Measurements from ENCODE around the gene LRRC8E. TPM values are rescaled to one million over a fixed set of nuclear protein-coding genes. Genes with fewer than 3 reads are reported as not detected.

The LRRC8E gene
- polyA plus RNA-seq, 1 donor (not counting 4 experiments of a cell fraction or from before 2014, with no cell fraction given) = 13.5 TPM

- dilution Hi-C loops (cut with MboI; ENCODE audit: extremely low pct_ligation_motif_present, low sequenced_read_pairs) = no loop called here
Observed at GRCh38 chr19:7885818-7886217, 2.5 kb upstream of the LRRC8E start.

GRCh38 chr19:7887408-7888144, 734 bp upstream of the LRRC8E start:
- Histone ChIP-seq H3K79me2 (ENCODE audit: control insufficient read depth, insufficient read depth, low read length) (peaks cover 14% of the 10 kb centered on the region), H4K20me1 (ENCODE audit: control insufficient read depth, extremely low read depth, insufficient read depth, low read length) (no peaks in the 10 kb centered on the region), H3K27ac (ENCODE audit: control insufficient read depth, insufficient read depth, low read length) (no peak overlapping the region), H3K9ac (ENCODE audit: control insufficient read depth, extremely low read depth, insufficient read depth, low read length) (peak overlapping the region; percentile 88), H3K9me3 (ENCODE audit: control insufficient read depth, low read depth, low read length) (no peaks in the 10 kb centered on the region), H3K27me3 (ENCODE audit: control insufficient read depth, extremely low read depth, insufficient read depth, low read length) (no peaks in the 10 kb centered on the region), H3K4me1 (ENCODE audit: control insufficient read depth, extremely low read depth, insufficient read depth, low read length) (peaks cover 10% of the 10 kb centered on the region), H2AFZ (ENCODE audit: control insufficient read depth, low read length) (no peak overlapping the region), H3K9me1 (ENCODE audit: control insufficient read depth, extremely low read depth, insufficient read depth, low read length) (no peaks in the 10 kb centered on the region), H3K4me3 (ENCODE audit: control insufficient read depth in 2 of 3, extremely low read depth in 1 of 3, insufficient read depth in 2 of 3, low read depth in 1 of 3, low read length in 3 of 3) (no peak overlapping the region), H3K36me3 (ENCODE audit: control insufficient read depth in 2 of 2, extremely low read depth in 1 of 2, insufficient read depth in 2 of 2, low read length in 2 of 2) (peaks cover 0 to 2% of the 10 kb centered on the region in 2 experiments), H3K4me2 (ENCODE audit: control insufficient read depth, extremely low read depth, insufficient read depth, low read depth, low read length) (peak overlapping the region; percentile 98)
- no peak for FAIRE-seq
- TF ChIP-seq CTCF (optimal IDR thresholded peaks at IDR 0.05 in 1 of 3, IDR thresholded peaks at IDR 0.05 in 1 of 3, conservative IDR thresholded peaks at IDR 0.05 in 1 of 3; ENCODE audit: extremely low read depth in 1 of 3, insufficient read depth in 2 of 3, low read length in 3 of 3) (no peak), EZH2 (IDR thresholded peaks at IDR 0.05; ENCODE audit: low read length) (no peak)
- DNase-seq (ENCODE audit: low read depth, low spot score) = no peak
- dilution Hi-C loops (cut with MboI; ENCODE audit: extremely low pct_ligation_motif_present, low sequenced_read_pairs) = no loop called here

More at GRCh38 chr19:7885818-7886217, 2.5 kb upstream of the LRRC8E start:
- FAIRE-seq = no peak
- Histone ChIP-seq H3K79me2 (ENCODE audit: control insufficient read depth, insufficient read depth, low read length) (peaks cover 9% of the 10 kb centered on the region), H3K9me3 (ENCODE audit: control insufficient read depth, low read depth, low read length) (no peaks in the 10 kb centered on the region), H3K4me3 (ENCODE audit: control insufficient read depth in 2 of 3, extremely low read depth in 1 of 3, insufficient read depth in 2 of 3, low read depth in 1 of 3, low read length in 3 of 3) (no peak overlapping the region), H2AFZ (ENCODE audit: control insufficient read depth, low read length) (no peak overlapping the region), H3K4me1 (ENCODE audit: control insufficient read depth, extremely low read depth, insufficient read depth, low read length) (peaks cover 10% of the 10 kb centered on the region), H3K9ac (ENCODE audit: control insufficient read depth, extremely low read depth, insufficient read depth, low read length) (no peak overlapping the region), H3K4me2 (ENCODE audit: control insufficient read depth, extremely low read depth, insufficient read depth, low read depth, low read length) (no peak overlapping the region), H3K27me3 (ENCODE audit: control insufficient read depth, extremely low read depth, insufficient read depth, low read length) (no peaks in the 10 kb centered on the region), H3K9me1 (ENCODE audit: control insufficient read depth, extremely low read depth, insufficient read depth, low read length) (no peaks in the 10 kb centered on the region), H3K27ac (ENCODE audit: control insufficient read depth, insufficient read depth, low read length) (no peak overlapping the region), H3K36me3 (ENCODE audit: control insufficient read depth in 2 of 2, extremely low read depth in 1 of 2, insufficient read depth in 2 of 2, low read length in 2 of 2) (peaks cover 0 to 2% of the 10 kb centered on the region in 2 experiments), H4K20me1 (ENCODE audit: control insufficient read depth, extremely low read depth, insufficient read depth, low read length) (no peaks in the 10 kb centered on the region)
- DNase-seq (ENCODE audit: low read depth, low spot score) = no peak
- TF ChIP-seq EZH2 (IDR thresholded peaks at IDR 0.05; ENCODE audit: low read length) (no peak), CTCF (optimal IDR thresholded peaks at IDR 0.05 in 1 of 3, IDR thresholded peaks at IDR 0.05 in 1 of 3, conservative IDR thresholded peaks at IDR 0.05 in 1 of 3; ENCODE audit: extremely low read depth in 1 of 3, insufficient read depth in 2 of 3, low read length in 3 of 3) (no peak)

All from keratinocyte (primary cell).